Measurements from ENCODE around the gene SLC38A2.

Gene SLC38A2

DNA sequence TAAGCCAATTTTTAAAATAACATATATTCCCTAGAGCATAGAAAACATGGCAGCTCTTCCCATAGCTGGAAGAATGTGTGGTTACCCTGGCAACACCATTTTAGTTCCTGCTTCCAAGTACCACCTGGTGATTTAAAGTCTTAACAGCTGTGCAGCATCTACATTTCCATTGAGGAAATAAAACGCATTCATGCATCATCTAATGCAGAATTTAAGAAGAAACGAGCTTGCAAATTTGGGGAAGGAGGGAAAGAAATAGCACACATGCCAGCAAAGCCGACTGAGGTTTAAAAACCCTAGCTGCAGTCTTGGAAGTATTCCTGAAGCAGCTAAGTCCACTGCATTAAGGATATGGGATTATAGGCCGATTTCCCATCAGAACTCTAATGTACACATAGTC lies 22.8 kb upstream of the SLC38A2 start:
- no peak for FAIRE-seq
- no peak for DNase-seq (ENCODE audit: low spot score)

DNA sequence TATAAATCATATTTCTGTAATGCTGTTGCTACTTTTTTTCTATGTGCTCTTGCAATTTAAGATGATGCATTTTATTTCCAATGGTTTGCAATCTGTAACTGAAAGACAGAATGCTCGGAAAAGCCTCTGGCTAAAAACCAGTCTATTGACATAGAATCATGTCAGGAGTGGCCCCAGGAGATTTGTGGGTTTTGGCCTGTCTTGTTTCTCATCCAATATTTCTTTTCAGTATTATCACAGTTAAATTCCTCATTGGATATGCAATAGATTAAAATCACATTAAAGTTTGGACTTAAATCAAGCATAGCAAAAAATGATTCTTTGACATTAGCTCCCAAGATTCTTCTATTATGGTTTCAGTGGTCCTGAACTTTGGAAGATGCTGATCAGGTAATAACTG lies 19.1 kb upstream of the SLC38A2 start:
- FAIRE-seq (no peak), DNase-seq (ENCODE audit: low spot score) (no peak)

DNA sequence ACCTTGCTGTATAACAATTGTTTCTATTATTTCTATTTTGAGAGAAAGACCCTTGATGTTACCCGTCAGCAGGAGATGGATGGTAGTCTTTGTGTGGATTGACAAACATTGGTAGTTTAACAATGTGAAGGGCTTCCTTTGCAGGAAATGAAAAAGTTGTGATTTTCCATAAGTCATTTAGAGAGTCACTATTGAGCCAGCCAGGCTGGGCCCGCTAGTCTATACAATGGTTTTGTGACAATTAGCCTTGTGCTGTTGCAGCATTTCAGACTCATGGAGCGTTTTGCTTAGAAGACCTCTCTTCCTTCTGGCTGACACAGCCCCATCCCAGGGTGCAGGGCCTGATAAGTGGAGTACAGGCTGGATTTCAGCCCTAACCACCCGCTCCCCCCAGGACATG lies 18.3 kb upstream of the SLC38A2 start:
- FAIRE-seq: no peak
- DNase-seq (ENCODE audit: low spot score): no peak

DNA sequence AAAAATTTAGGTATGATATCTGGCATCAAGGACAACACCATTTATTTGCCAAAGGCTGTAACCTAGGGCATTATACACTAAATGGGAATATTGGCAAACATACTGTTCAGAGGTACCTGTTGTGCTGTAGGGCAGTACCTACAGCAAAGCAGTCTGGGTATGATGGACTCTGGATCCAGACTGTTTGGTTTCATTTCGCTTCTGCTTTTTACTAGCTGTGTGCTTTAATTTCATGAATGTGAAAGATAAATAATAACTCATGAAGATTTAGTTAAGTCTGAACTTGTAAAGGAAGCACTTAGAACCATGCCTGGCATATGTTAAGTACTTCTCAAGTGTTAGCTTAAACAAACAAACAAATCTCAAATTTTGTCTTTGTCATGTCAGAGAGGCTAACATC lies 17.7 kb upstream of the SLC38A2 start:
- FAIRE-seq (no peak), DNase-seq (ENCODE audit: low spot score) (no peak)

DNA sequence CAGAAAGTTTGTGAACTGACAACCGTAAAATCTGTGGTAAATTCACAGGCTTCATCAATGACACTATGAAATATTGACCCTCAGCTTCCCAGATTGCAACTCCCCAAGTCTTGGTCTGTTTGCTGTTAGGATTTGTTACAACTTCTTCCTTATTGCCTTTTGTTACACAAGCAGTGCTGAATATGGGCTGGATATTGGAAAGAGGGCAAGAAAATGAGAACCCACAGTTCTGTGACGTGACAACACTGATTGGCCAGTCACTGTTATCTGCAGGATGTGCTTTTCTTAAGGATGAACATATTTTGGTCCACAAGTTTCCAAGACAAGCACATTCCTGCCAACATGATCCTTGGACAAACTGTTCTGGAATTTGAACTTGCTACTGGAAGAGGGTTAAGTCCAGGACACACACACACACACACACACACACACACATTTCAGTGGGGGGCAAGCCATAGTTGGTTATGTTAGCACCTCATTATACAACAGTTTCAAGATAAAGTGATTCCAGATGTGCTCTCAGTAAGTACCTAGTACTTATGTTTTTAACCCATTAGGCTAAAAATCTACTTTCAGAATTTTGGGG lies 16.6 kb upstream of the SLC38A2 start:
- DNase-seq (ENCODE audit: low spot score) (no peak), FAIRE-seq (no peak)

DNA sequence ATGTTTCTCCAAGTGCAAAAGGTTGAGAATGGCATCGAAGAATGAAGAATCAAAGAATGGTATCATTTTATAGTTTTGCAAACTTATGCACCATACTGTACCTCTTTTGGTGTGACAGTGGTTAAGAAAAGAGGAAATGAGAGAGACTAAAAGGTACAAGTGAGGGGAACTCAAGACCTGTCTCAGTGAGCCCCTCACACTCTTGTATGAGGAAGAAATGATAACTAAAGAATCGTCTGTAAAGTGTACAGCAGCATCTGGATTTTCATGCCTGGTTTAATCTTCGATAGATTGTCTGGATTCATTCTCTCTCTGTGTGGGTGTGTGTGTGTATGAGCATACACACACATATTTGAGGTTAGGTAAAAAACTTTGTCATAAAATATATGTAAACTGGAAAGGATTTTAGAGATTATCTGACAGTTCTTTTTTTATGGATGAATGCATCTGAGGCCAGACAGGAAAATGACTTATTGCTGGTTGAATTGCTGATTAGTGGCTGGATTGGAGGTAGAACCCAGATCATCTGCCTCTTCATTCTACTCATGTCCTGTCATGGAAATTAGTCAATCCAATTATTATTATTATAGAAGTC lies 16.0 kb upstream of the SLC38A2 start:
- FAIRE-seq (no peak), DNase-seq (ENCODE audit: low spot score) (no peak)

DNA sequence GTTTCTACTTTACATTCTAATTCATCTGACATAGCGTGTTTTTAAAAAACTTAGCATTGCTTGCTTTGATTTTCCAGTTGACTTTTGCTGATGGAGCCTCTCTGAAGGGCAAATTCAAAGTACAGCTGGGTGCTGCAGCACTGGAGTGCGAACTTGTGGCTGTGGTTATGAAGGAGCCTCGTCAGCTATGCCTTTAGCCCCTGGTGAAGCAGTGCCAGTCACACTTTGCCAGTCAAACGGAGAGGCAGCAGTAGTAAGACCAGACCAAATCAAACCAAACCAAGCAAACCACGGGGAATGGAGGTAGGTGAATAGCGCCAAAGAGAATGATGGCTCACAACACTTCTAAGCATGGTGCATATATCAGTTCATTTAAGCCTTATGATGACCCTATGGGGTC lies 15.1 kb upstream of the SLC38A2 start:
- no peak for DNase-seq (ENCODE audit: low spot score)
- no peak for FAIRE-seq

DNA sequence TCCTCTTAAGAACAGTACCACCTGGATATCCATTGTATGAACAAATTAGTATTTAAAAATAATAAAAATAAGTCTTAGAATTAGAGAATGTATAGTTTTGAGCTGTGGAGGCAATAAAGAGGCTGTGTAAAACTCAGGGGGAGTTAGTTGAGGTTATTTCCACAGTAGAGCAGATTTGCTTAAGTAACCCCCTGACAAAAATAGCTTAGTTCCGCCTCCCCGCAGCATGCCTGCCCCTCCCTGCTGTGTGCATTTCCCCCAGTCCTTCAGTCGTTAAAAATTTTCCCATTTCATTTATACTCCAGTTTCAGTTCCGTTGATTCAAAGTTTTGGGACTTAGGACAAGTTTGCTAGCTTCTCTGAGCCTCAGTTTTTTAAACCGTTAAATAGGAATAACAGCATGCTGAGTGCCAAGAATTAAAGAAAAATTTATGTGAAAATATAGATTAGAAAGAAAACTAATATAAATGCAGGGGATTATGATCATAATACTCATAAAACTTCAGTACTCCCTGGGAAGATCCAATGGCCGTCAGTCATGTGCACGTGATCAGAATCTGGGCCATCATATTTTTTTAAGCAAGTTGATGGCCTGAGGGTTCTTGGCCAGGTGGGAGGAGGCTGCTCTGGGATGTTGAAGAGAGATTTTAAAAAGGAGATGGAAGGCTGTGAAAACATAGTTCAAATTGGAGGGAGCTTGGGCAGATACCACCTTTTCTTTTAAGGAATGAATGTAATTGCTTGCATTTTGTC lies 14.5 kb upstream of the SLC38A2 start:
- no peak for DNase-seq (ENCODE audit: low spot score)
- FAIRE-seq: no peak

DNA sequence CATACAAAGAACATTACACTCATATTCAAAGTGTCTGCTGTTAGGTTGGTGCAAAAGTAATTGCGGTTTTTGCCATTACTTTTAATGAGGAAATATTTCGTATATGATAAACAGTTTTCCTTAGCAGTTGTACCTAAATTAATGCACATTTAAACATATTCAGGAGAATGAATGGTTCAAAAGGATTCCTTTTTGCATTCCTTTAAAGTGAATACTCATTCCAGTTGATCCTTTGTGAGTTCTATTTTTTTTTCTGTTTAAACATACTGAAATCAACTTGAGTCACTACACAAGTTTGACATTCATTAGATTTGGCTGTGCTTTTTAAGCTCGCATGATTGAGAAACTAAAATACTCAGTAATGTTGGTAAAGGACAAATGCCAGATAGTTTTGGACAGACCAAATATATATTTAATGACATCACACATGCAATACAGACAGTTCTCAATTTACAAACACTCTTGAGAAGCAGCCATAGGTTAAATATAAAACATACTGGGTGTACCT lies 13.8 kb upstream of the SLC38A2 start:
- FAIRE-seq (no peak), DNase-seq (ENCODE audit: low spot score) (no peak)

DNA sequence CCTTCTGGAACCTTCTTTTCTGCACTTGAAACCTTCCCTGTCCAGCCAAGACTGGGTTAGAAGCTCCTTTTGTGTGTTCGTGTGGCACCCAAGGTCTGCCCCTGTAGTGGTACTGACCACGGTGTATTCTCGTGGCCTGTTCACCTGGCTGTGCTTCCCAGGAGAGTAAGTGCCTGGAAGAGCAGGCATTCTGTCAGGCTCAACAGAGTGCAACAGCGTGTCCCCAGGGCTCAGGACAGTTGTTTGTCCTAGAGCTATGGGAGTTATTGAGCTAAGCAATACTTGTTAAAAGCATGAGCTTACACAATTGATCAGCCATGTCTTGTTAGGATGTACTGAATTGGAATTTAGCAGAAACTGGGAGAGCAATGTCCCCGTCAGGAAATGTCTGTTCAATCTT lies 12.9 kb upstream of the SLC38A2 start:
- DNase-seq (ENCODE audit: low spot score): no peak
- no peak for FAIRE-seq

DNA sequence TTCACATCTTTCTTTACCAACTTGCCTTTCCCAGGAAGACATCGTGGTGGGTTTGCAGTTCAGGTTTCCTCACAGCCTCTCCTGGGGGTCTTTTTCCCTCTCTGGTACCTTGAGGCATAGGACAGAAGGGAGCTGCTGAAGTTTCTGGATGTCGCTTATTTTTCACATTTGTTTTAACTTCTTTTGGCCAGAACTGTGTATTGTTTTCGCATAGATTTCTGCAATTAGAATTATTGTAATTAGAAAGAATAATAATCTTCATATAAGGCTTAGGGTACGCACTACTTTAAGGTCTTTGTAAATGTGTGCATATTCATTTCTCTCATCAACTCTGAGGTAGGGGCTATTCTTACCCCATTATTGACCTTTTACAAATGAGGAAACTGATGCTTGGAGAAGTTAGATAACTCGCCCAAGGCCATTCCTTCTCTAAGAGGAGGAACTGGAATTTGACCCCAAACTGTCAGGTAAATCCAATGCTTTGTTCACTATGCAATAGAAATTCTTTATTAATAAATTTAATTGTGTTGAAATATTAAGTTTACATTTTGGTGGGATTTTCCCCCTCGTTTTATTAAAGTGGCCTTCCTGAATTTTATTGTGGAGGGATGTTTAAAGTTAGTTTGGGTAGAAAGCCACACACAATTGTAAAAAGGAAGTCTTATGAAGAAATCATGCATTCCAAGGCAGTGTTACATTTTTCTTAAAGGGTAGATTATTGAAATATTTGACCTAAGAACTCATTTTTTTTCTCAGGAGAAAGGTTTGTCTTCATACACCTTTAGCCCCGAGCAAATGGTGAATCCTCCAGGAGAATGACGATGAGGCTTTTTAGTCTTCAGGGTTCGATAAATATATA lies 12.1 kb upstream of the SLC38A2 start:
- FAIRE-seq: no peak
- no peak for DNase-seq (ENCODE audit: low spot score)

DNA sequence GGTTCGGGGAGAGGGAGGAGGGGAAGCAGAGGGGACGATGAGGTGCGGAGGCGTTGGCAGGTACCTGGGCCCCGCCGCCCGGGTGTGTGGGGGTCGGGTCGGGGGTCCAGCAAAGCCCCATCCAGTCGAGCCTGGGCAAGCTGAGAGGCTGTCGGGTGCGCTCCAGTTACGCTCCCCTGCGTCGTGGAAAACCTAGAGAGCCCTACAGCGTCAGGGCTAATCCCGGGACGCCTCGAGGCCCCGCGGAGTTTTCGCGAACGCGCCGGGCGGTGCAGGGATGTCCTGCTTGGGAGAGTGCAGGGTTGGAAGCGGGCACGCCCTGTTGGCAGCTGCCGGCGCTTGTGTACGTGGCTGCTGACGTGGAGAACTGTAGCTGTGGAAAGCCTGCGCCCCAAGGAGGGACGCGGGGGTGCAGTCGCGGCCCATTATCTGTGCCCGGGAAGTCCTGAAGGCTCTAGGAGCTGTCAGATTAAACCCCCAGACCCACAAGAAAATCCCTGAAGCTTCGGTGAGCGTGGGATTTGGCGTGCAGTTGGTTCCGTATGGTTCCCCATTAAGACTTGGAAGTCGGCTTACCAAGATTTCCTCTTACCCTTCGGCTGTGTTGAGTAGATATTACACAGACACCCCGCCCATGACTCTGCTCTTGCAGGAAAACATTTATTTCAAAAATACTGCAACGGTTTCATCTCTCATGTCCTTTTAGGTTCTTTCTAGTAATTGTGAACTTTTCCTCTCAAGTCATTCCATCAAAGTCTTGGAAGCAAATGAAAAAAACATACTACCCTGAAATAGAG lies 11.3 kb upstream of the SLC38A2 start:
- FAIRE-seq (peak; percentile 13), DNase-seq (ENCODE audit: low spot score) (peak; percentile 59)

DNA sequence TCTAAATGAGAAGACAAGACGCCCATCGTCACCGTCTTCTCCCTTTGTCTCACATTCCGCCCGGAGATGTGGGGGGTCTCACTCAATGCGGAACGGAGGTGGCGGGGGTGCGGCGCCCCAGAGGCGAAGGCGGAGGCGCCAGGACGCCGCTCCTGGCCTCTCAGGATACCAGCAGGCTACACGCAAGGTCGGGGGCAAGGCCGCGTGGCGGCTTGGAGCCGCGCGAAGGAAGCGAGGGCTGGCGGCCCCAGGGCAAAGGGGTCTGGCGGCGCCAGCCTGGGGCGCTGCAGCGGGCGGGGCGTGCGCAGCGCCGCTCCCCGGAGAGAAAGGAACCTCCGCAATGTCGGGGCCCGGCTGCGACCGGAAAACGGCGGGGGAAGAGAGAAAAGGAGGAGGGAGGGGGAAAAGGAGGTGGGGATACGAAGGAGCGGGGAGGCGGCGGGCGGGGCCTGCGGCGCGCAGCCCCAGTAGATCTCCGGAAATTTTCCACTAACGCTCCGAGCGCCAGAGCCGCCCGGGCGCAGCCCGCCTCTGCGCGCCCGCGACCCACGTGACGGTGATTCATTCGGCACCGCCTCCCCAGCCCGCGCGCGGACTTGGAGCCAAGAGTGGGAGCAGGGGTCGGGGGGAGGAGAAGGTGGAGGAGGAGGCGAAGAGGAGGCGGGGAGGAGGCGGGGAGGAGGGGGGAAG lies 10.5 kb upstream of the SLC38A2 start:
- peak; percentile 91 for DNase-seq (ENCODE audit: low spot score)

DNA sequence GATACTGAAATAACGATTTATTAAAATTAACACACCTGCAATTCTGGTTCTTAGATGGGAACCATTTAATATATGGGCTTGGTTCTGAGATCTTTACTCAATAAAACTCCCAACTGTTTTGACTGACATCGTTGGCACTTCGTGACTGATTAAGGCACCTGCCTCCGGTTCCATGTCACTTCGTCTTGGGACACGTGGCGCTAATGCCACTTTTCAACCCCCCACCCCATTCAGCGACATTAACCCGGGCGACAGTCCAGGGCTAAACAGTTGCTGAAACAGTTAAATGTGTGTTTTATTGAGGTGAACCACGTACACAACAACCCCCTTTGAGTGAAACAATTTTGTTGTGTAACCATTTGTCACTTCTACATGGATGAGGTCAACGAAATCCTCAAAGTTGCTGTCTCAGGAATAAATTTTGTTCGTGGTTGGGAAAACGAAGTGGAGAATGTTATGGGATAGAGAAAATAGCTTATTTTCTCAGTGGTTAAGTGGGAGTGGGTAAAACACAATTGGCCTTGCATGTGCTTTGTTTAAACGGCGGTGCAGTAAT lies 9.9 kb upstream of the SLC38A2 start:
- FAIRE-seq: no peak
- no peak for DNase-seq (ENCODE audit: low spot score)

More for the DNA sequence above, 10.5 kb upstream of the SLC38A2 start:
- peak; percentile 48 for FAIRE-seq

DNA sequence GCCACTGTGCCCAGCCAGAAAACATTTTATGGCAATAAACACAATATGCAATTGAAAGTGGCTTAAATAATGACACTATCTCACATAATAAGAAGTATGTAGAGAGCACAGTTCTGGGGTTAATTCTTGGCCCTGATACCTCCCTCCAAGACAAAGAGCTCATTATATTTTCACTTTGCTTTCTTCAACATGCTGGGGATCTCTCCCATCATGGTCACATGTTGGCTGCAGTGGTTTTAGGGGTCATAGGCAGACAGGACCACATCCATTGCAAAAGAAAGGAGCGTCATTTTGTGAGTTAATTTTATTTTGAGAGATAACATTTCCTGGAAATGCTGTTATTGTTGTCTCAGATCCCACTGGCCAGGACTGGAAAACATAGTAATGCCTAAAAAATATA lies 8.3 kb upstream of the SLC38A2 start:
- DNase-seq (ENCODE audit: low spot score) (no peak), FAIRE-seq (no peak)

DNA sequence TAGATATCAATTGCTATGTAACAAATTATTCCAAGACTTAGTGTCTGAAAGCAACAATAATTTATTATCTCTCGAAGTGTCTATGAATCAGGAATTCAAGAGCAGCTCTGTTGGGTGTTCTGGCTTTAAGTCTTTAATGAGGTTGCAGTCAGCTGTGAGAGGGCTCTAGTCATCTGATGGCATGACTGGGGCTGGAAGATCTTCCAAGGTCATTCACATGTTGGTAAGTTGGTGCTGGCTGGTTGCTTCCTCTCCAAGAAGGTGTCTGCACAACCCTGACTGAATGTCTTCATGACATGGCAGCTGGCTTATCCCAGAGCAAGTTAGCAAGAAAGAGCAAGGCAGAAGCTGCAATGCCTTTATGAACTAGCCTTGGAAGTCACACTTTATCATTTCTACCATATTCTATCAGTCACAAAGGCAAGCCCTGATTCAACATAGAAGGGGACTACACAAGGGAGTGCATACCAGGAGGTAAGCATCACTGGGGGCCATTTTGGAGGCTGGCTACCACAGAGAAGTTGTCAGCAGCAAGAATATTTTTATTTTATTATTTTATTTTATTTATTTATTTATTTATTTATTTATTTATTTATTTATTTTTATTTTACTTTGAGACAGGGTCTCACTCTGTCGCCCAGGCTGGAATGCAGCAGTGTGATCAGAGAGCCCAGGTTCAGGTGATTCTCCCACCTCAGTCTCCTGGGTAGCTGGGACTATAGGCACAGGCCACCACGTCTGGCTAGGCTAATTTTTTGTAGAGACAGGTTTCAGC lies 7.6 kb upstream of the SLC38A2 start:
- FAIRE-seq (no peak), DNase-seq (ENCODE audit: low spot score) (no peak)

DNA sequence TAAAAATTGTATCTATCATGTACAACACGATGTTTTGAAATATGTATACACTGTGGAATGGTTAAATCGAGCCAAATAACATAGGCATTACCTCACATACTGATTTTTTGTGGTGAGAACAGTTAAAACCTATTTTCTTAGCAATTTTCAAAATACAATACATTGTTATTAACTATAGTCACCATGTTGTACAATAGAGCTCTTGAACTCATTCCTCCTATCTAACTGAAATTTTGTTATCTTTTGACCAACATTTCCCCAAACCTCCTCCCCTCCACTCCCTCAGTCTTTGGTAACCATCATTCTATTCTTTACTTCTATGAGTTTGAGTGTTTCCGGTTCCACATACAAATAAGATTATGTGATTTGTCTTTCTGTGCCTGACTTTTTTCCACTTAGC lies 6.8 kb upstream of the SLC38A2 start:
- FAIRE-seq: no peak

DNA sequence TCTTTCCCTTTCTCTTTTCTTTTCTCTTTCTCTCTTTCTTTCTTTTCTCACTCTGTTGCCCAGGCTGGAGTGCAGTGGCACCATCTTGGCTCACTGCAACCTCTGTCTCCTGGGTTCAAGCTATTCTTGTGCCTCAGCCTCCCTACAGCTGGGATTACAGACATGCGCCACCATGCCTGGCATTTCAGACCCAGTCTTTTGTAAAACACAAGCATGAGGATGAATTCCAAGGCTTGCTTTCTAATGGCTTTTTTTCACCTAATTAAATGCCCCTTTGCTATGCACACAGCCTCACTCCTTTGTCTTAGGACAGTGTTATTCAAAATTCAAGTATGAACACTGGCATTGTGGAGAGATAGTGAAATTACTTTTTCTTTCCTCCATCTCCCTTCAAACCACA lies 6.0 kb upstream of the SLC38A2 start:
- no peak for FAIRE-seq

More for the DNA sequence above, 6.8 kb upstream of the SLC38A2 start:
- no peak for DNase-seq (ENCODE audit: low spot score)

DNA sequence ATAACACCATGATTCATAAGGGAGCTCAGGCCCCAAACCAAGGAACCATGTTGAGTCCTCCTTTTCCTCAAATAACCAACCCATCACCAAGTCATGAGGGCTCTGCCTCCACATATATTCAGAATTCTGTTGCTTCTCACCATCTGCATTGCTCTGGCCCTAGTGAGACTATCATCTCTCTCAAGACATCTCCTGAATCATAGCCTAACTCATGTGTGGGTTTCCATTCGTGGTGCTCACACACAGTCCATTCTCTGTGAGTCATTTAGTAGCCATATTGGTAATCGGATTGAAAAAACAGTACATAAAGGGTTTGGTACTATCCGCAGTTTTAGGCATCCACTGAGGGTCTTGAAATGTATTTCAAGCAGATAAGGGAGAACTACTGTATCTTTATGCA lies 5.1 kb upstream of the SLC38A2 start:
- no peak for DNase-seq (ENCODE audit: low spot score)
- no peak for FAIRE-seq

More for the DNA sequence above, 6.0 kb upstream of the SLC38A2 start:
- DNase-seq (ENCODE audit: low spot score): no peak

Data from urothelium cell line (cell line).